NCI-H526 (cell line): ENCODE measurements around the gene JAZF1.
A peak's percentile ranks its signal among the peaks of the same experiment; 100 is the strongest.

Experiments used
- DNase-seq, 2 experiments: peaks; one replicate each; lab custom pipeline; 2025; lab: John Stamatoyannopoulos, UW

JAZF1 gene

GRCh38 chr7:27835376-27835775 lies 345.2 kb downstream of the JAZF1 start:
- no peak for DNase-seq

DNA sequence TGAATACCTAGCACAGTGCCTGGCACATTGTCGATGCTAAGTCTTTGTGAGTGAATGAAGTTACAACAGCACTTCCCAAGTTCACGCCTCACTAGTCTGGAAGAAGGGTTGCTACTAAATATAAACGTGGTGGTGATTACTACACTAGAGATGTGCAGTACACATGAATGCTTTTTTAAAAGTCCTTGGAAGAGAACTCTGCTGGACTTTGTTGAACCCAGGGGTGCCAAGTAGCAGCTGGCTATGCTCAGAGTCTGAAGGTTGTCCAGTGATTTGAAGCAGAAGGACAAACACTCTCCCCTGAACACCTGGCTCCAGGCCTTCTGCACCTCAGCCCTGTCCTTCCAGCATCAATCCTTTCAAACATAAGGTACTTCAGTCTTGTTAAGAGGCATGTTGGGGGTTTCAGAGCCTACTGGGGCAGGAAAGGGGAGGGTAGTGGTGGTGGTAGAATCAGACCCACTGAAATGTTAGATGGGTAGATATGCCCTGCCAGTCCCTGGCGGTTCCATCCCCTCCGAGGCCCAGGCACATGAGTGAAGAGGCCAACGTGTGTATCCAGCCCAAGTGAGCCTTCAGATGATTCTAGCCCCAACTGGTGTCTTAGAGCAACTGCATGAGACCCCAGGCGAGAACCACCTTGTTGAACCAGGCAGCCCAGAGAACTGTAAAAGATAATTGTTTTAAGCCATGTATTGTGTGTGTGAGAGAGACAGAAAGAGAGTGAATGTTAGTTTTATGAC lies 346.2 kb downstream of the JAZF1 start:
- no peak for DNase-seq

GRCh38 chr7:27826357-27826756 lies 354.2 kb downstream of the JAZF1 start:
- DNase-seq, result no peak

DNA sequence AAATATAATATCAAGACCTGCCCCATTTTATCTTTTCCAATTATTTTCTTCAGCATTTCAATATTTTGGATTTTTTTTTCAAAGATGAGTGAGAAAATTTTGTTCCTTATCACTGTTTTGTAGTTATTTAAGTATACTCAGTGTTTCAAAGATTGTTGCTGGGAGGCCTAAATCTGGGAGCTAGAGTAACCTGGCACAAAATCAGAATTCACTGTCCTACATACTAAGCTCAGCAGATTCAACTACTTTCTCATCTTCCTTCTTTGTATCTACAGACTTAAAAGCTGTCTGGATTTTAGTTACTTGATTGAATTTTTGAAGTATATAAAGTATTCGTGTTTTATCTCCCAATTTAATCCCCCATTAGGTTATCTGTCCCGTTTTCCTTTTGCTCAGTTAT lies 354.7 kb downstream of the JAZF1 start:
- DNase-seq, result no peak

DNA sequence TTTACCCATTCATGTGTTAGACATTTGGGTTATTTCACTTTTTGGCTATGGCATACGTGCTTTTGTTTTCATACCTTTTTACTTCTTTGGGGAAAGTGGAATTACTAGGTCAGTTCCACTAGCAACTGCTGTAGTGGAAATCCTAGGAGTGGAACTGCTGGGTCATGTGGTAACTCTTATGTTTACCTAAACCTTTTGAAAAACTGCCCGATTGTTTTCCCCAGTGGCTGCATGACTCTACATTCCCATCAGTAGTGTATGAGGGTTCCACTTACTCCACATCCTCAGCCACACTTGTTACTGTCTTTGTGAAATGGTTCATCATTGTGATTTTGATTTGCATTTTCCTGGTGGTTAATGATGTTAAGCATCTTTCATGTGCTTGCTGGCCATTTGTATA lies 358.4 kb downstream of the JAZF1 start:
- DNase-seq, result no peak

- no peak for DNase-seq
These were observed 367.9 kb downstream of the JAZF1 start for GRCh38 chr7:27812706-27813105.

DNA sequence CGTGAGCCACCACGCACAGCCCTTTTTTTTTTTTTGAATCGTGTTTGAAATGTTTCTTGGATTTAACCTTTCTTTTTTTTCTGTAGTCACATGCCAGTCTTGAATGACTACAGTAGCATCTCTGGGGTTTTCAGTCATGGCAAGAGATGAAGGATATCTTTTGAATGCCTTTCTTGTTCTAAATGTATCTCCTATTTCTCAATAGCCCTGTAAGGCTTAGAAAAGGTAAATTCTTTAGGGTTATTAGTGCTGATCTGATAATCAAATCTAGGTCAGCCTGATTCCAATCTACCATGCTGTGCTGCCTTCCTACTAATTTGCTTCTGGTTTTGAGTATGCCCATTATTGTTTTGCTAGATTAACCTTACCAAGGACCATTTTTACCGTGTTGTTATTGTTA lies 370.4 kb downstream of the JAZF1 start:
- DNase-seq, result no peak

GRCh38 chr7:27808626-27809025 lies 372.0 kb downstream of the JAZF1 start:
- DNase-seq, result no peak

GRCh38 chr7:27804139-27804538 lies 376.5 kb downstream of the JAZF1 start:
- no peak for DNase-seq

- DNase-seq, result no peak
These were observed 377.6 kb downstream of the JAZF1 start for GRCh38 chr7:27802999-27803398.

GRCh38 chr7:27799212-27799611 lies 381.4 kb downstream of the JAZF1 start:
- DNase-seq, result no peak

DNA sequence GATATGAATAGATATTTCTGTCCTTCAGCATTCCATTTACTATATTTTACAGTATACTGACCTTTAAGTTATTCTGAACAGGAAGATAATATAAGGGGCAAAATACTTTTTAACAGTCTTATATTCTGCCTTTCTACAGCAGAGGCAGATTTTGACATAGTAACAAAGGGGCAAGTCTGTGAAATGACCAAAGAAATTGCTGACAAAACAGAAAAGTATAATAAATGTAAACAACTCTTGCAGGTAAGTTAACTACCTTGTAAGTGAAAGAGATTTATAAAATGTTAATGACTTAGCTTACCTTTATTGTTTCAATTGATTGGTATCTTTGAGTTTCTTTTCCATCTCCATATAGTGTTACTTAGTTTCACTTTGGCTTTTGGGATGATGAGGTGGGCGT lies 384.6 kb downstream of the JAZF1 start:
- no peak for DNase-seq

DNA sequence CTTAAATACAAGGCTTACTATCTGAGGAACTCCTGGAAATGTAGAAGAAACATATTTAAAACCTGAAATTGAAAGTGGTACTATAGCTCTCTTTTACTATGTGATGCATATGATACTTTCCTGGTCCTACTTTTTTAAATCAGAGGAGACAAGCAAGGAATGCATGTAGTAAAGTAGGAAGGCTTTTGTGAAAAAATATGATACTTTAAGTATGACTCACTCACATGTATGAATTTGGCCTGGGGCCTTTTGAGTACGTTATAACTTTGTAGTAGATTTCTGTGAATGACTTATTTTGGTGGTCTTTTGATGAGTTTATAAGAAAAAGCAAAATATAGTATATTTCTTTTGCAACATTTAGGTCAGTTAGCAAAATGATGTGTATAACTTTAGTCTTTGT lies 386.8 kb downstream of the JAZF1 start:
- DNase-seq, result no peak

DNA sequence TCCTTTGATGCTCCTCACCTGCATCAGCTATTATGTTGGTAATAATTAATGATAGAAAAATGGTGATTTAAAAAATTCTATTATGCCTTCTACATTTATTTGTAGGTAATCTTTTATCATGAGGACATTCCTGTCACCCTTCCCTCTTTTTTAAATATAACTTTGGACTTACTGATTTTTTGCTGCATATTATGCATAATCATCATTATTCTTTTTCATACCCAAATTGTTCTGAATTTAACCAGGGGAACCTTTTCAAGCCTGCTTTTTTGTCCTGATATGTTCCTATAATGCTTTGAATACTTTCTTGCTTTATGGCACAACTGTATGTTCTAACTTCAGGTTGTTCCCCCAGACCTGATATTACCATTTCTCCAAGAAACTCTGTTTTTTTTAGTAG lies 392.2 kb downstream of the JAZF1 start:
- DNase-seq, result no peak

DNA sequence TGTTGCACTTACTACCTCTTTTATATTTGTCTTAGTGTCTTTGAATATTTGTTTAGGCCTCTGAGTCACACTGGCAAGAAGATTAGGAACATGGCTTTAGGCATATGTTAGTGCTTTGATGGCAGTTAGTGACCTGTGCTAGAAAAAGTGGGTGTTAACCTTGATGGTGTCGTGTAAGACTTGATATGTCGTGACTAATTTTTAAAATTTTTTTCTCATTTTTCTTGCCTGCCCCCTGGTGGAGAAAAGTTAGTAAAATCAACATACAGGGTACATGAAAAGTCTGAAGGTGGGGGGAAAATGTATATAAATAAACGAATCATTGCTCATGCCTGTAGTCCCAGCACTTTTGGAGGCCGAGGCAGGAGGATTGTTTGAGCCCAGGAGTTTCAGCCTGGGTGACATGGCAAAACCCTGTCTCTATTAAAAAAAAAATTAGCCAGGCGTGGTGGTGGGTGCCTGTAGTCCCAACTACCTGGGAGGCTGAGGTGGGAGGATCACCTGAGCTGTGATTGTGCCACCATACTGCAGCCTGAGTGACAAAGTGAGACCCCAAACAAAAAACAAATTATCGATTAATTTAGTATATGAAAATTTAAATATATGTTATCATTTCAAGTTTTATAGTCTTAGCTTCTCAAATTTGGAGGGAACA lies 396.1 kb downstream of the JAZF1 start:
- DNase-seq, result peak in 1 of 2 experiments; percentile 55

GRCh38 chr7:27782849-27783248 lies 397.7 kb downstream of the JAZF1 start:
- DNase-seq, result no peak

DNA sequence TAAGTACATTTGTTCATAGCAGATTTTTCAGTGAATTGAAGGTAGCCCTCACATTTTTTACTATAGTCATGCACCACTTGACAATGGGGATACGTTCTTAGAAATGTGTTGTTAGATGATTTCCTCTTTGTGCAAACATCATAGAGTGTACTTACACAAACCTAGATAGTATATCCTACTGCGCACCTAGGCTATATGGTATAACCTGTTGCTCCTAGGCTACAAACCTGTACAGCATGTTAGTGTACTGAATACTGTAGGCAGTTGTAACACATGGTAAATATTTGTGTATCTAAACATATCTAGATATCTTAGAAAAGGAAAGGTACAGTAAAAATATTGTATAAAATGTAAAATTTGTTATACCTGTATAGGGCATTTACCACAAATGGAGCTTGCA lies 399.4 kb downstream of the JAZF1 start:
- DNase-seq, result no peak
